GM23248 (cell line): ENCODE measurements around the gene PLBD1.

ENCODE experiments used
- EZH2 ChIP-seq: fragments of 200-600 bp; sonication (generic); IDR thresholded peaks from 2 replicates; pipeline ENCODE4 v1.6.1; 2018; ENCODE audit warnings: antibody characterized with exemption, mild to moderate bottlenecking; ENCODE audit not compliant: insufficient read depth, poor library complexity, severe bottlenecking
- EZH2phosphoT487 ChIP-seq: fragments of 200-600 bp; sonication (generic); IDR thresholded peaks from 2 replicates; pipeline ENCODE4 v1.6.1; 2018; ENCODE audit warnings: antibody characterized with exemption, moderate library complexity, mild to moderate bottlenecking, low read depth; ENCODE audit not compliant: insufficient read depth

DNA sequence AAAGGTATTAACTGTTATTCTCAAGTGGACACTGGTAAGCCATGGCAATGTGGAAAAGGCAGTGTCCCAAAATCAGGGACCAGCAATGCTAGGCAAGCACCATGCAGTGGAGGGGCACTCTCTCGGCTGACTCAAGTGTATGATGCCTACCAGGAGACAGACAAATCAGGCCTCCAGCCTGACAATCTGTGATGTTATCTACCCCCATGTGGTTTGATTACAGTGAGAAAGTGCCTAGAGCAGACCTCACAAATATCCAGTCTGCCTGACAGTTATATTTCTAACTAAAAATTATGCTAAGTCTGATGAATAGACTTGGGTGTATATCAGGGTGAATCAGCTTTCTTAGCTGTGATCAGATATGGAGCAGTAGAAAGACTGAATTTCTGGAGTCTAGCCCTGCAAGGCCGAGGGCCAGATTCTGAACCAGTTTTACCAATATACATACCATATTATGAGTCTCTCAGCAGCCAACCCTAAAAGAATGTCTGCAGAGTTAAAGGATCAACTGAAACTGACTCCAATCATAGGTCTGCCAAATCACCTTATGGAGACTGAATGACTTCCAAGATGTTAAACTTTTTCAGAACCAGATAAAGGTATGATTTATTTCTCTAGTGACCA is 3.2 kb downstream of the PLBD1 start:
- no peak for TF ChIP-seq EZH2
- no peak for TF ChIP-seq EZH2phosphoT487
